OCI-LY7 (cell line): ENCODE measurements around the gene NPNT. TPM values are rescaled to one million over a fixed set of nuclear protein-coding genes. Genes with fewer than 3 reads are reported as not detected.

Source experiments
- BruUV-seq: library from RNA; stranded (reverse); fragments of 400-500 nt; replicated peaks from 2 replicates; lab custom pipeline; 2021; lab: Mats Ljungman, UMichigan
- CTCF ChIA-PET: fragments of 300-600 bp; sonication (Branson Sonifier 250); formaldehyde crosslinking; loops from one replicate; lab custom pipeline; 2022; ENCODE audit warnings: antibody characterized with exemption; ENCODE audit not compliant: unreplicated experiment; lab: Charles Lee
- POLR2A ChIA-PET: fragments of 300-600 bp; sonication (Branson Sonifier 250); formaldehyde crosslinking; loops from one replicate; lab custom pipeline; 2022; ENCODE audit warnings: antibody characterized with exemption; lab: Charles Lee
- DNase-seq: peaks from one replicate; pipeline ENCODE4 v3.0.0-alpha.2; 2015; ENCODE audit warnings: low spot score
- H2AFZ ChIP-seq: fragments of 200-600 bp; sonication (generic), shearing (Covaris generic); 2 replicates; pipeline ENCODE4 v1.6.1; 2014; ENCODE audit warnings: mild to moderate bottlenecking, antibody characterized with exemption, low read length, moderate library complexity
- H3K27ac ChIP-seq: fragments of 200-600 bp; sonication (generic); 2 replicates; pipeline ENCODE4 v1.5.1; 2014; ENCODE audit warnings: mixed run types, low read depth, mild to moderate bottlenecking, moderate library complexity, low read length, inconsistent platforms; ENCODE audit not compliant: poor library complexity, severe bottlenecking
- H3K36me3 ChIP-seq: fragments of 200-600 bp; sonication (generic); 2 replicates; pipeline ENCODE4 v1.6.1; 2014; ENCODE audit warnings: mild to moderate bottlenecking, antibody characterized with exemption, low read length, moderate library complexity, mixed read lengths; ENCODE audit not compliant: insufficient read depth
- H3K4me1 ChIP-seq: fragments of 200-600 bp; sonication (generic); 2 replicates; pipeline ENCODE4 v1.5.1; 2014; ENCODE audit warnings: mild to moderate bottlenecking, low read length; ENCODE audit not compliant: insufficient read depth, poor library complexity, severe bottlenecking
- H3K4me2 ChIP-seq: fragments of 200-600 bp; sonication (generic); 2 replicates; pipeline ENCODE4 v1.6.1; 2014; ENCODE audit warnings: mild to moderate bottlenecking, low read length
- H3K4me3 ChIP-seq: fragments of 200-600 bp; sonication (generic); 2 replicates; pipeline ENCODE4 v1.5.1; 2014; ENCODE audit warnings: mild to moderate bottlenecking, low read depth, low read length; ENCODE audit not compliant: poor library complexity, severe bottlenecking
- H3K79me2 ChIP-seq: fragments of 200-600 bp; sonication (generic); 2 replicates; pipeline ENCODE4 v1.6.1; 2016; ENCODE audit warnings: low read depth, mild to moderate bottlenecking, low read length, moderate library complexity, mixed read lengths; ENCODE audit not compliant: insufficient read depth
- H3K9me2 ChIP-seq: fragments of 200-600 bp; sonication (generic); 2 replicates; pipeline ENCODE4 v1.6.1; 2016; ENCODE audit warnings: mild to moderate bottlenecking, low read length, mixed read lengths; ENCODE audit not compliant: insufficient read depth
- H3K9me3 ChIP-seq: fragments of 200-600 bp; sonication (generic); 2 replicates; pipeline ENCODE4 v1.6.1; 2014; ENCODE audit warnings: mild to moderate bottlenecking, mixed run types, low read length, mixed read lengths
- H4K20me1 ChIP-seq: fragments of 200-600 bp; sonication (generic); 2 replicates; pipeline ENCODE4 v1.6.1; 2014; ENCODE audit warnings: mild to moderate bottlenecking, antibody characterized with exemption, low read length, moderate library complexity, mixed read lengths; ENCODE audit not compliant: insufficient read depth
- EZH2phosphoT487 ChIP-seq: fragments of 200-600 bp; sonication (generic); IDR thresholded peaks from 2 replicates; pipeline ENCODE4 v1.6.1; 2018; ENCODE audit warnings: low read depth, borderline replicate concordance, mild to moderate bottlenecking, mixed run types, antibody characterized with exemption, low read length, moderate library complexity, mixed read lengths
- intact Hi-C: fragments of 100-400 bp; cut with micrococcal nuclease; formaldehyde crosslinking; loops from one replicate; pipeline ENCODE4 v1.10.0; 2022; ENCODE audit not compliant: unreplicated experiment
- total RNA-seq, 2 experiments: library from RNA; depleted of rRNA in 1 of 2; stranded (reverse); fragments of >200 nt in 1 of 2; shearing (Covaris generic) in 1 of 2; gene quantifications; 2 replicates each; pipeline ENCODE4 v1.2.3, GENCODE V29; 2014 to 2022
- TF ChIP-seq, protein P1 (sequence below): fragments of 200-600 bp; sonication (generic); conservative IDR thresholded peaks from 2 replicates; pipeline ENCODE4 v1.5.1; 2014; ENCODE audit warnings: mild to moderate bottlenecking, antibody characterized with exemption, low read length, moderate library complexity, mixed read lengths

Gene NPNT
- total RNA-seq, 2 experiments from 2014 or later, result not detected

DNA sequence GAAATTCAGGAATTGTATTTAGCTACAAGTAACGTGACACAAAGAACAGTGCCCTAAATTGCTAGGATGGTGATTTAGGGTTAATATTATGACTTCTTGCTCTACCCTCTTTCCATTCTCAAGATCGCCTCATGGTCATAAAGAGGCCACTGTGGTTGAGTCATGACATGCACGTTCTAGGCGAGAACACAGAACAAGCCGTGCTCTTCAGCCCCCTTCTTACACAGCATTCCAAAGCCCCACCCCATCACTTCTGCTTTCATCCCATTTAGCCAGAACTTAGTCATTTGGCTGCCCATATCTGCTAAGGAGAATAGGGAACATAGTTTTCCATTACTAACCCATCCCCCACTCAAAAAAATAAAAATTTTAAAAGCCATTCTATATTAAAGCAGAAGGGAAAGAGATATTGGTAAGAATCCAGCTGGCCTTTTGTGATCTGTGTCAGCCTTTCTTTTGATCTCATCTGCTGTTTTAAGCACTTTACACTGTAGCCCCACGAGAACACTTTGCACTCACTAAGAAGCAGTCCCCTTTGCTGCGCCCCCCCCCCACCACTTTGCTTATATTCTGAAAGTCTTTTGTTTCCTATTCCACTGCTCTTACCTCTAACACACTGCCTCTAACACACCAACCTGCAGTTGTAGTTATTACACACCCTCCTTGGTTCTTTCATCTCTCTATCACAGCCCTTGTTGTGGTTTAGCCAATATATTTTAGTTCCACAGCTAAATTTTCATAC, 28.4 kb downstream of the NPNT start:
- no TSS peak for BruUV-seq
- Histone ChIP-seq H2AFZ (no peak overlapping the region), H4K20me1 (no peaks in the 10 kb centered on the region), H3K79me2 (no peaks in the 10 kb centered on the region), H3K36me3 (no peaks in the 10 kb centered on the region), H3K4me3 (no peak overlapping the region), H3K27ac (no peak overlapping the region), H3K4me2 (no peak overlapping the region), H3K4me1 (no peaks in the 10 kb centered on the region), H3K9me3 (no peaks in the 10 kb centered on the region), H3K9me2 (no peaks in the 10 kb centered on the region)
- POLR2A ChIA-PET, result no interaction called here
- TF ChIP-seq EZH2phosphoT487, result no peak
- TF ChIP-seq, protein P1, sequence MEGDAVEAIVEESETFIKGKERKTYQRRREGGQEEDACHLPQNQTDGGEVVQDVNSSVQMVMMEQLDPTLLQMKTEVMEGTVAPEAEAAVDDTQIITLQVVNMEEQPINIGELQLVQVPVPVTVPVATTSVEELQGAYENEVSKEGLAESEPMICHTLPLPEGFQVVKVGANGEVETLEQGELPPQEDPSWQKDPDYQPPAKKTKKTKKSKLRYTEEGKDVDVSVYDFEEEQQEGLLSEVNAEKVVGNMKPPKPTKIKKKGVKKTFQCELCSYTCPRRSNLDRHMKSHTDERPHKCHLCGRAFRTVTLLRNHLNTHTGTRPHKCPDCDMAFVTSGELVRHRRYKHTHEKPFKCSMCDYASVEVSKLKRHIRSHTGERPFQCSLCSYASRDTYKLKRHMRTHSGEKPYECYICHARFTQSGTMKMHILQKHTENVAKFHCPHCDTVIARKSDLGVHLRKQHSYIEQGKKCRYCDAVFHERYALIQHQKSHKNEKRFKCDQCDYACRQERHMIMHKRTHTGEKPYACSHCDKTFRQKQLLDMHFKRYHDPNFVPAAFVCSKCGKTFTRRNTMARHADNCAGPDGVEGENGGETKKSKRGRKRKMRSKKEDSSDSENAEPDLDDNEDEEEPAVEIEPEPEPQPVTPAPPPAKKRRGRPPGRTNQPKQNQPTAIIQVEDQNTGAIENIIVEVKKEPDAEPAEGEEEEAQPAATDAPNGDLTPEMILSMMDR, result no peak
- intact Hi-C loops, result no loop called here
- CTCF ChIA-PET, result no interaction called here
- DNase-seq, result no peak

DNA sequence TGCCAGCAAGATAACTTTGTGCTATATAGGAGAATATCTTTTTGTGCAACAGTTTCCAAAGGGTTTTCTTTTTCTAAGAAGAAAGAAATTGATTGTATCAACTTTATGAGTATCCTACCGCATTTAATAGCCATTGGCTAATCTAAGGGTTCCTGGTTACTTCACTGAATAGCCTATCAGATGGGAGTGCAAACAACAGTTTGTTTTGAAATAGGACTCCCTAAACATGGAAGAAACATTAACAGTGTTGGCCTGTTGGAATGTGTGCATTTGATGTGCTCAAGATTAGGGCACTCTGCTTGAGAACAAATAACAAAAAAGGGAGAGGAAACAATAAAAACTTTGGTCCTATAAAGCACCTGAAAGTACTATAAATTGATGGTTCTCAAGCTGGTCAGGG, 29.1 kb downstream of the NPNT start:
- no peaks in the 10 kb centered on the region for H3K9me3 ChIP-seq
- no peak overlapping the region for H2AFZ ChIP-seq
- intact Hi-C loops, result no loop called here
- no peak overlapping the region for H3K4me2 ChIP-seq
- no peaks in the 10 kb centered on the region for H4K20me1 ChIP-seq
- CTCF ChIA-PET, result no interaction called here
- DNase-seq, result no peak
- POLR2A ChIA-PET, result no interaction called here
- no peak overlapping the region for H3K27ac ChIP-seq
- no peaks in the 10 kb centered on the region for H3K36me3 ChIP-seq
- no peak overlapping the region for H3K4me3 ChIP-seq
- no peaks in the 10 kb centered on the region for H3K79me2 ChIP-seq
- H3K4me1 ChIP-seq, result no peaks in the 10 kb centered on the region
- TF ChIP-seq, protein P1, result no peak
- no peak for TF ChIP-seq EZH2phosphoT487
- no peaks in the 10 kb centered on the region for H3K9me2 ChIP-seq
- no TSS peak for BruUV-seq

DNA sequence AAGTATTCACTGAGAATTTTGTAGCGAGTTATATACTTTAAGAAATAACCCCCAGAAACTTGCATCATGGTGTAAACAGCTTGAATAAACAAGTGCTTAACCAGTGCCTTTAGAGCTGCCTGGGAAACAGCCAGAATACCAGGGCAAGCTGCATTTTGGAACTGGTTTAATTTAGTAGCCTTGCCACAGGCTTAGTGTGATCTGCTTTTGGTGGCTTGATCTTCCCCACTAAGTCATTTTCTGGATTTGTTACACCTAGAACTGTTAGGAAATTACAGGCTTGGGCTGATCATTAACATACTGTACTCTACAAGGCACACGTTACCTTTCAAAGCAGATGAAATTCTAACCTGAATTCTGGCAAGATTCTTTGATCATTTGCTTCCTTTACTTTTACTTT, 35.4 kb downstream of the NPNT start:
- Histone ChIP-seq H2AFZ (no peak overlapping the region), H3K36me3 (no peaks in the 10 kb centered on the region), H3K4me1 (no peaks in the 10 kb centered on the region), H3K4me3 (no peak overlapping the region), H3K27ac (no peak overlapping the region), H3K9me2 (no peaks in the 10 kb centered on the region), H3K79me2 (no peaks in the 10 kb centered on the region), H4K20me1 (no peaks in the 10 kb centered on the region), H3K4me2 (no peak overlapping the region), H3K9me3 (no peaks in the 10 kb centered on the region)
- no peak for TF ChIP-seq EZH2phosphoT487
- TF ChIP-seq, protein P1, result no peak
- ChIA-PET CTCF (no interaction called here), POLR2A (interaction anchor here (0.6 kb wide), 1 partner anchor 714 kb away, joined by 3 read pairs; no protein-coding TSS in a partner anchor)
- no peak for DNase-seq
- intact Hi-C loops, result no loop called here
- no TSS peak for BruUV-seq
